Measurements from ENCODE around the gene CCDC187.

GRCh38 chr9:136304981-136305380 lies 1.1 kb upstream of the CCDC187 start:
- TF ChIP-seq REST (IDR thresholded peaks at IDR 0.05; ENCODE audit: insufficient read depth in 1 of 2, low read depth in 2 of 2, low read length in 2 of 2) (no peak), TAF1 (IDR thresholded peaks at IDR 0.05; ENCODE audit: borderline replicate concordance, insufficient read depth, low read length) (no peak), SIN3A (IDR thresholded peaks at IDR 0.05; ENCODE audit: borderline replicate concordance, insufficient read depth, low read length) (no peak), POLR2AphosphoS5 (IDR thresholded peaks at IDR 0.05; ENCODE audit: low read depth, low read length) (no peak), FOXP2 (optimal IDR thresholded peaks at IDR 0.05; ENCODE audit: borderline replicate concordance, extremely low read depth, extremely low read length, insufficient read depth) (no peak)

Data from PFSK-1 (cell line).